CD4-positive, alpha-beta memory T cell (primary cell): ENCODE results near the gene EPB41L5. TPM values are rescaled to one million over a fixed set of nuclear protein-coding genes. Genes with fewer than 3 reads are reported as not detected.

Source experiments
- CTCF ChIA-PET: fragments of 350-600 bp; sonication (Branson Sonifier 250); formaldehyde crosslinking; loops from one replicate; lab custom pipeline; 2021; ENCODE audit warnings: inconsistent platforms; ENCODE audit not compliant: partially characterized antibody; lab: Charles Lee
- POLR2A ChIA-PET: fragments of 350-600 bp; sonication (Branson Sonifier 250); formaldehyde crosslinking; loops from one replicate; lab custom pipeline; 2021; ENCODE audit not compliant: partially characterized antibody; lab: Charles Lee
- DNase-seq, 5 donors: peaks; one replicate each; pipeline versions ENCODE4 v3.0.0 to v3.0.0-alpha.2; 2020 to 2022; ENCODE audit warnings: mixed read lengths in 1 of 5
- H3K27ac ChIP-seq: one replicate; pipeline ENCODE4 v1.7.0; 2013; ENCODE audit warnings: low read depth, low read length
- H3K27me3 ChIP-seq: 2 replicates; pipeline ENCODE4 v1.7.0; 2013; ENCODE audit warnings: mild to moderate bottlenecking, low read length, moderate library complexity; ENCODE audit not compliant: insufficient read depth
- H3K36me3 ChIP-seq: 2 replicates; pipeline ENCODE4 v1.7.0; 2013; ENCODE audit warnings: mild to moderate bottlenecking, low read length, moderate library complexity; ENCODE audit not compliant: insufficient read depth
- H3K4me1 ChIP-seq: 2 replicates; pipeline ENCODE4 v1.7.0; 2013; ENCODE audit warnings: mild to moderate bottlenecking, low read length, moderate library complexity; ENCODE audit not compliant: insufficient read depth
- H3K4me3 ChIP-seq, 2 donors: one replicate each; pipeline ENCODE4 v1.7.0; 2013; ENCODE audit warnings: low read length in 2 of 2, mild to moderate bottlenecking in 1 of 2
- H3K9me3 ChIP-seq, 2 donors: one replicate each; pipeline ENCODE4 v1.7.0; 2013; ENCODE audit warnings: low read length in 2 of 2, control low read depth in 1 of 2; ENCODE audit not compliant: control insufficient read depth in 1 of 2
- H3K27ac Mint-ChIP-seq, 7 donors: one replicate each; pipeline ENCODE4 v1.8.0; 2020 to 2021; ENCODE audit warnings: mixed read lengths in 7 of 7, mild to moderate bottlenecking in 6 of 7, inconsistent platforms in 3 of 7, moderate library complexity in 3 of 7
- H3K27me3 Mint-ChIP-seq, 2 donors: one replicate each; pipeline ENCODE4 v1.8.0; 2020 to 2021; ENCODE audit warnings: mixed read lengths in 2 of 2
- H3K36me3 Mint-ChIP-seq, 2 donors: one replicate each; pipeline ENCODE4 v1.8.0; 2020 to 2021; ENCODE audit warnings: mixed read lengths in 2 of 2, inconsistent platforms in 1 of 2, mild to moderate bottlenecking in 1 of 2
- H3K4me1 Mint-ChIP-seq, 4 donors: one replicate each; pipeline ENCODE4 v1.8.0; 2020 to 2021; ENCODE audit warnings: mixed read lengths in 4 of 4, mild to moderate bottlenecking in 1 of 4
- H3K4me3 Mint-ChIP-seq, 8 donors: one replicate each; pipeline ENCODE4 v1.8.0; 2020 to 2021; ENCODE audit warnings: mixed read lengths in 8 of 8, mild to moderate bottlenecking in 7 of 8, moderate library complexity in 6 of 8, inconsistent platforms in 3 of 8
- H3K9me3 Mint-ChIP-seq, 8 donors: one replicate each; pipeline ENCODE4 v1.8.0; 2020 to 2021; ENCODE audit warnings: mixed read lengths in 8 of 8, mild to moderate bottlenecking in 5 of 8, inconsistent platforms in 3 of 8, moderate library complexity in 1 of 8
- intact Hi-C: fragments of 100-400 bp; cut with micrococcal nuclease; formaldehyde crosslinking; loops from one replicate; pipeline ENCODE4 v1.15.1; 2023
- polyA plus RNA-seq, 2 donors: library from polyadenylated mRNA; unstranded; fragments of 300-500 nt; fragmentation: Illumina TruSeq; gene quantifications; one replicate each; pipeline ENCODE4 v1.2.3, GENCODE V29; 2021
- total RNA-seq, 2 experiments: library from RNA; stranded (reverse); gene quantifications; one replicate each; pipeline ENCODE4 v1.2.3, GENCODE V29; 2021

The EPB41L5 gene
- total and polyA plus RNA-seq, 4 experiments from 2014 or later, result 1.4 to 6.2 (median 4.1) TPM

DNA sequence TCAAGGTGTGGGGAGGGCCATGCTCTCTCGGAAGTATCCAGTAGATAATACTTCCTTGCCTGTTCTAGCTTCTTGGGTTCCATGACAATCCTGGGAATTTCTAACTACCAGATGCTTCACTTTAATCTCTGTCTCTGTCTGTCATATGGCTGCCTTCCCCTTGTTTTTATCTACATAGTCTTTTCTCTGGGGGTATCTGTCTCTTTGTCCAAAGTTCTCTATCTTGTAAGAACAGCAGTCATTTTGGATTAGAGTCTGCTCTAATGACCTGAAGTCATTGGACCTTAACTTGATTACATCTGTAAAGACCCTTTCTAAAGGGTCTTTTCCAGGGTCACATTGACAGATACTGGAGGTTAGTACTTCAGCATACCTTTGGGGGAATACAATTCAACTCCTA, 11.4 kb upstream of the EPB41L5 start:
- no peak overlapping the region for H3K4me3 ChIP-seq
- ChIA-PET POLR2A (no interaction called here), CTCF (no interaction called here)
- Mint-ChIP-seq H3K27ac (no peak overlapping the region), H3K4me1 (peaks cover 0 to 4% (median 0%) of the 10 kb centered on the region in 4 donors), H3K9me3 (no peaks in the 10 kb centered on the region), H3K27me3 (no peaks in the 10 kb centered on the region), H3K36me3 (no peaks in the 10 kb centered on the region), H3K4me3 (no peak overlapping the region)
- H3K9me3 ChIP-seq, result no peaks in the 10 kb centered on the region
- H3K27ac ChIP-seq, result no peak overlapping the region
- H3K27me3 ChIP-seq, result no peaks in the 10 kb centered on the region
- intact Hi-C loops, result no loop called here
- no peaks in the 10 kb centered on the region for H3K36me3 ChIP-seq
- H3K4me1 ChIP-seq, result no peaks in the 10 kb centered on the region
- DNase-seq, result no peak

DNA sequence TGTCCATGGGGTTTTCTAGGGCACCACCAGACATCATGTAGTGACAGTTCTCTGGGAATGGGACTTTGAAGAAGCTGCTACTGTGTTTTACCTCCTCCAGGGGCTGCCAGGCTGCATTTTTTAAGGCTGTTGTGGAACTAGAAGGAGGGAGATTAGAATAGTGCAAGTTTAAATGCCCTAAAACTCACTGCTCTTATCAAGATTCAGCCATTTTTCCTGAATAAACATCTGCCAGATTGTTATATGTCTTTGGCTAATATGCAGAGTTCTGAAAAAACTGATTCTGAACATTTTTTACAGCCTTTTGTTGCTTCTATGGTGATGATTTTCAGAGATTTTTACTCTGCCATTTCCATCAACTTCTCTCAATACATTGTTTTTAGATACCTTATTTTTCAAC, 8.6 kb upstream of the EPB41L5 start:
- Mint-ChIP-seq H3K4me3 (no peak overlapping the region), H3K9me3 (no peaks in the 10 kb centered on the region), H3K4me1 (peaks cover 0 to 4% (median 0%) of the 10 kb centered on the region in 4 donors), H3K36me3 (no peaks in the 10 kb centered on the region), H3K27me3 (no peaks in the 10 kb centered on the region), H3K27ac (no peak overlapping the region)
- DNase-seq, result no peak
- H3K9me3 ChIP-seq, result no peaks in the 10 kb centered on the region
- H3K4me1 ChIP-seq, result no peaks in the 10 kb centered on the region
- H3K36me3 ChIP-seq, result no peaks in the 10 kb centered on the region
- CTCF ChIA-PET, result interaction anchor here (1.2 kb wide), 2 partner anchors 51 to 251 kb away, joined by 3 read pairs; no protein-coding TSS in a partner anchor
- H3K27me3 ChIP-seq, result no peaks in the 10 kb centered on the region
- intact Hi-C loops, result no loop called here
- no peak overlapping the region for H3K4me3 ChIP-seq
- H3K27ac ChIP-seq, result no peak overlapping the region
- POLR2A ChIA-PET, result interaction anchor here (1.2 kb wide), 1 partner anchor 81 kb away, joined by 3 read pairs; no protein-coding TSS in a partner anchor

DNA sequence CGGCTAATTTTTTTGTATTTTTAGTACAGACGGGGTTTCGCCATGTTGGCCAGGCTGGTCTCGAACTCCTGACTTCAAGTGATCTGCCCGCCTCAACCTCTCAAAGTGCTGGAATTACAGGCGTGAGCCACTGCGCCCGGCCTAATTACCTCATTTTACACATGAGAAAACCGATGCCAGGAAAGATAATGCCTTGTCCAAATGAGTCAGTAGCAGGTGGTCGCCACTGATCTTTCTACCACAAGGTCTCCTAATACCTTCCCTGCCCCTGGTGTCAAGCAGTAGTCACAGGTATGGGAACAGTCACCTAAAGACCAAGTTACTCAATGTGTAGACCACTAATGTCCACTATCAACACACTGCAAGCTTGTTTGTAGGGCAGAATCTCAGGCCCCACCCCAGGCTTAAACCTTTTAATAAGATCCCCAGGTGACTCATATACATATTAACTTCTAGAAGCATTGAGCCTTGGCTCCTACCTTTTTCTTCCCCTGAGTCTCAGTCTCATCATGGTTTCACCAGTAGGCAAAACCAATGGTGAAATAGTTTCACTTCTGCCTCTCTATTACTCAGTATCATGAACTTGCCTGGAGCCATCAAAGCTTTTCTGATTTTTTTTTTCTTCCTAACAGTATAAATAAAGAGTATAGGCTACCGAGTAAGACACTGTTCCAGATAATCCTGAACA, 6.9 kb upstream of the EPB41L5 start:
- Histone ChIP-seq H3K27me3 (no peaks in the 10 kb centered on the region), H3K9me3 (no peaks in the 10 kb centered on the region), H3K27ac (no peak overlapping the region), H3K4me3 (no peak overlapping the region), H3K36me3 (no peaks in the 10 kb centered on the region), H3K4me1 (no peaks in the 10 kb centered on the region)
- H3K9me3 Mint-ChIP-seq, result no peaks in the 10 kb centered on the region
- intact Hi-C loops, result no loop called here
- no peak overlapping the region for H3K4me3 Mint-ChIP-seq
- H3K27ac Mint-ChIP-seq, result no peak overlapping the region
- POLR2A ChIA-PET, result no interaction called here
- H3K36me3 Mint-ChIP-seq, result no peaks in the 10 kb centered on the region
- peaks cover 0 to 4% (median 0%) of the 10 kb centered on the region in 4 donors for H3K4me1 Mint-ChIP-seq
- DNase-seq, result no peak
- H3K27me3 Mint-ChIP-seq, result no peaks in the 10 kb centered on the region
- CTCF ChIA-PET, result interaction anchor here (1.0 kb wide), 1 partner anchor 307 kb away, joined by 3 read pairs; no protein-coding TSS in a partner anchor

- ChIA-PET POLR2A (no interaction called here), CTCF (no interaction called here)
- H3K4me3 Mint-ChIP-seq, result no peak overlapping the region
- H3K4me3 ChIP-seq, result no peak overlapping the region
- no peak overlapping the region for H3K27ac ChIP-seq
- DNase-seq, result no peak
- H3K27me3 Mint-ChIP-seq, result peaks cover 0 to 2% of the 10 kb centered on the region in 2 donors
- no peaks in the 10 kb centered on the region for H3K36me3 Mint-ChIP-seq
- H3K4me1 ChIP-seq, result peaks cover 5% of the 10 kb centered on the region
- H3K4me1 Mint-ChIP-seq, result peaks cover 5 to 7% (median 6%) of the 10 kb centered on the region in 4 donors
- H3K36me3 ChIP-seq, result no peaks in the 10 kb centered on the region
- H3K27ac Mint-ChIP-seq, result peak overlapping the region in 1 of 7 donors; percentile 3
- H3K27me3 ChIP-seq, result no peaks in the 10 kb centered on the region
- no peaks in the 10 kb centered on the region for H3K9me3 ChIP-seq
- intact Hi-C loops, result no loop called here
- no peaks in the 10 kb centered on the region for H3K9me3 Mint-ChIP-seq
Observed at GRCh38 chr2:120007851-120008250, 5.0 kb upstream of the EPB41L5 start.

- CTCF ChIA-PET, result interaction anchor here (0.7 to 1.9 kb wide), 6 partner anchors 15 to 1838 kb away, joined by 3 to 7 read pairs (median 4); no protein-coding TSS in a partner anchor
- H3K4me3 Mint-ChIP-seq, result peak overlapping the region; percentile 66 to 84 (median 80)
- DNase-seq, result no peak
- POLR2A ChIA-PET, result interaction anchor here (1.0 to 1.9 kb wide), 7 partner anchors 29 to 334 kb away, joined by 3 to 19 read pairs (median 5); partner anchors contain the start of gene TMEM177
- Histone ChIP-seq H3K4me1 (peaks cover 15% of the 10 kb centered on the region), H3K27ac (peak overlapping the region; percentile 55), H3K9me3 (no peaks in the 10 kb centered on the region), H3K27me3 (no peaks in the 10 kb centered on the region), H3K4me3 (peak overlapping the region; percentile 52 to 76), H3K36me3 (no peaks in the 10 kb centered on the region)
- peaks cover 0 to 2% of the 10 kb centered on the region in 2 donors for H3K27me3 Mint-ChIP-seq
- peaks cover 13 to 20% (median 15%) of the 10 kb centered on the region in 4 donors for H3K4me1 Mint-ChIP-seq
- intact Hi-C loops, result loop anchor here (2.0 to 10.0 kb wide), 3 partner anchors 164 to 334 kb away; partner anchors contain the start of genes RALB and TMEM177
- no peaks in the 10 kb centered on the region for H3K36me3 Mint-ChIP-seq
- H3K27ac Mint-ChIP-seq, result peak overlapping the region in 6 of 7 donors; percentile 0 to 72 (median 37)
- H3K9me3 Mint-ChIP-seq, result no peaks in the 10 kb centered on the region
Observed at GRCh38 chr2:120012363-120012762, 514 bp upstream of the EPB41L5 start.

- Histone ChIP-seq H3K36me3 (no peaks in the 10 kb centered on the region), H3K27me3 (no peaks in the 10 kb centered on the region), H3K27ac (peak overlapping the region; percentile 55), H3K4me3 (peak overlapping the region; percentile 52 to 76), H3K9me3 (no peaks in the 10 kb centered on the region), H3K4me1 (peaks cover 15% of the 10 kb centered on the region)
- Mint-ChIP-seq H3K27ac (peak overlapping the region in 5 of 7 donors; percentile 15 to 86 (median 70)), H3K36me3 (no peaks in the 10 kb centered on the region), H3K9me3 (no peaks in the 10 kb centered on the region), H3K4me3 (peak overlapping the region; percentile 82 to 87 (median 84)), H3K27me3 (peaks cover 0 to 2% of the 10 kb centered on the region in 2 donors), H3K4me1 (peaks cover 13 to 20% (median 15%) of the 10 kb centered on the region in 4 donors)
- DNase-seq, result peak in 1 of 5 donors; percentile 7
- intact Hi-C loops, result loop anchor here (1.0 to 10.0 kb wide), 5 partner anchors 96 to 335 kb away; partner anchors contain the start of genes PTPN4, RALB and TMEM177
- ChIA-PET CTCF (interaction anchor here (1.0 to 1.9 kb wide), 3 partner anchors 96 to 163 kb away, joined by 4 to 7 read pairs (median 6); no protein-coding TSS in a partner anchor), POLR2A (interaction anchor here (1.0 to 1.9 kb wide), 5 partner anchors 30 to 163 kb away, joined by 3 to 19 read pairs (median 4); no protein-coding TSS in a partner anchor)
Observed at GRCh38 chr2:120013597-120014223, 833 bp downstream of the EPB41L5 start.
